H7 (cell line): Measurements from ENCODE around the gene LZTFL1. TPM values are rescaled to one million over a fixed set of nuclear protein-coding genes. Genes with fewer than 3 reads are reported as not detected.

Source experiments
- DNase-seq: peaks from one replicate; pipeline ENCODE4 v3.0.0; 2012
- H3K27me3 ChIP-seq: 2 replicates; pipeline ENCODE4 v1.6.0; 2011; ENCODE audit warnings: mild to moderate bottlenecking, low read length; ENCODE audit not compliant: control insufficient read depth, insufficient read depth
- H3K36me3 ChIP-seq: replicated peaks from 2 replicates; pipeline ENCODE4 v1.5.1; 2011; ENCODE audit warnings: low read length; ENCODE audit not compliant: control insufficient read depth, insufficient read depth
- H3K4me3 ChIP-seq: 2 replicates; pipeline ENCODE4 v1.5.1; 2011; ENCODE audit warnings: low read depth, mild to moderate bottlenecking, control low read depth, low read length, moderate library complexity; ENCODE audit not compliant: insufficient read depth
- total RNA-seq: library from RNA; depleted of rRNA; stranded (reverse); fragments of >200 nt; shearing (Covaris generic); gene quantifications from 2 replicates; pipeline ENCODE4 v1.2.3, GENCODE V29; 2014; rRNA removed

LZTFL1 gene, protein sequence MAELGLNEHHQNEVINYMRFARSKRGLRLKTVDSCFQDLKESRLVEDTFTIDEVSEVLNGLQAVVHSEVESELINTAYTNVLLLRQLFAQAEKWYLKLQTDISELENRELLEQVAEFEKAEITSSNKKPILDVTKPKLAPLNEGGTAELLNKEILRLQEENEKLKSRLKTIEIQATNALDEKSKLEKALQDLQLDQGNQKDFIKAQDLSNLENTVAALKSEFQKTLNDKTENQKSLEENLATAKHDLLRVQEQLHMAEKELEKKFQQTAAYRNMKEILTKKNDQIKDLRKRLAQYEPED
- 6.5 and 6.8 TPM in 2 replicates for total RNA-seq

DNA sequence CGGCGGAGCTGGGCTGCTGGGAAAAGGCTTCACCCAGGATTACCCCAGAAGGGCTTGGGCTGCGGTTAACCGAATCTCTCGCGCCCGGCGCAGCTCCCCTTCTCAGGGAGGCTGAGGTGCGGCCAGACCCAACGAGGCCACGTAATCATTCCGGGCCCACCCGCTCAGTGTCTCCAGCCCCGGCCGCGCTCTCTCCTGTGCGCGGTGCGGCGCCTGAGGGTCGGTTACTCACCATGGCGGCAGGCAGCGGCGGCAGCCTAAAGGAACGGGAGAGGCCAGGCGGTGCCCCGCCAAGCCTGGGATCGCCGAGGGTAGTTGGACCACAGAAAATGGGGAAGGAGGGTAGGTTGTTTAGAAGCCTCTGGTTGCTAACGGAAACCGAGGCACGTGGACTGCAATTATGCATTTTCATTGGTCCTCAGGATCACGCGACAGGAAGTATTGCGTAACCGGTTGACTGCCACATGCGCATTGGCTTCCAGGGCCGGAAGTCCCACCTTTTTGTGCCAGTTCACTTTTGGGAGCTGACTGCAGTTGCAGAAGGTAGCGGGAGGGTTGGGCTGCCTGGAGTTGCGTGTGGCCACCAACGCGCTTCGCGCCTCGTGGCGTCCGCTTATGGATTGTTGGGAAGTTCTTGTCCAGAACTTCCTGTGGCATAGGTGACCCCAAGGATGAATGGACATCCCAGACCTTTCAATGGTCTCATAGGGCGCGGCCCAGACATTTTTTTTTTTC is at the start of gene LZTFL1:
Gene LZTFL1, minus strand, starts transcription at position 363 of the 735 bp plus-strand sequence. Its CDS starts 128 bp downstream, at position 235.
- Histone ChIP-seq H3K36me3 (no peaks in the 10 kb centered on the region), H3K4me3 (peak within 1 kb of the TSS; percentile 65), H3K27me3 (peaks cover 9% of the 10 kb centered on the region; the same call in 1 of the 2 replicates)
- DNase-seq: peak; percentile 90

DNA sequence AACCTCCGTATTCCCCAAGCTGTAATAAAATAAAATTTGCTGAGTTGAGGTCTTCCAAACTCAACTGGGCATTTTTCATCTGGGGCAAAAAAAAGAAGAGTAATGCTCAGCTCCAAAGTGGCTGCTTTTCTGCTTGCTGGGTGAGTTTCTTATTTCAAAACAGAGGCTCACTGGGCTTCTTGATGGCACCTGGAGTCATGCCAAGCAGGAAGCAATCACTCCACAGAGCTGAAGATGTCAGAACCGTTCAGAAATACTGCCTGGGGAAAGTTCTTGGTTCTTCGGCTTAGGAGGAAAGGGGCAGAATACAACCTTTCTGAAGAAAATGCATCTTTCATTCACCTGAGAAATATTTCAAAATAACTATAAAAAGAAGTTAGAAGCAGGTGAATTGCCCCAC is 48.5 kb upstream of the LZTFL1 start:
- Histone ChIP-seq H3K4me3 (no peak overlapping the region), H3K27me3 (no peaks in the 10 kb centered on the region), H3K36me3 (no peaks in the 10 kb centered on the region)
- DNase-seq: no peak

DNA sequence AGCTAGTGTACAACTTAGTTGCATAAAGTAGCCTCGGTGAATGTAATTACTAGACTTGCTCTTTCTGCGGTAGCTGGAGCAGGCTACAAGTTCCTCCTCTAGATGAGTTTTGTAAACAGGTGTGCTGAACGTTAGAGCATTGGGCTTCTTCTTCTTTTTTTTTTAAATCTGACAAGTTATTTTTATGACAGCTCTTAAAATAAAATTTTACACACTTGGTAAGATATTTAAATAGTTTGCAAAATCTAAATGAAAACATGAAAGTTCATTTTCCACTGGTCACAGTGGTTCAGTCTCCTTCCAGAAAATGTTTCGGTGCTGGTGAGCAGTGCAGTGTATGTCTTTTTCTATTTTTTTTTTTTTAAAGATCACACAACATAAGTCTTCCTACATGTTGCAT is 47.4 kb upstream of the LZTFL1 start:
- H3K36me3 ChIP-seq: no peaks in the 10 kb centered on the region
- no peaks in the 10 kb centered on the region; the same call in 1 of the 2 replicates for H3K27me3 ChIP-seq
- no peak overlapping the region for H3K4me3 ChIP-seq
- DNase-seq: no peak

DNA sequence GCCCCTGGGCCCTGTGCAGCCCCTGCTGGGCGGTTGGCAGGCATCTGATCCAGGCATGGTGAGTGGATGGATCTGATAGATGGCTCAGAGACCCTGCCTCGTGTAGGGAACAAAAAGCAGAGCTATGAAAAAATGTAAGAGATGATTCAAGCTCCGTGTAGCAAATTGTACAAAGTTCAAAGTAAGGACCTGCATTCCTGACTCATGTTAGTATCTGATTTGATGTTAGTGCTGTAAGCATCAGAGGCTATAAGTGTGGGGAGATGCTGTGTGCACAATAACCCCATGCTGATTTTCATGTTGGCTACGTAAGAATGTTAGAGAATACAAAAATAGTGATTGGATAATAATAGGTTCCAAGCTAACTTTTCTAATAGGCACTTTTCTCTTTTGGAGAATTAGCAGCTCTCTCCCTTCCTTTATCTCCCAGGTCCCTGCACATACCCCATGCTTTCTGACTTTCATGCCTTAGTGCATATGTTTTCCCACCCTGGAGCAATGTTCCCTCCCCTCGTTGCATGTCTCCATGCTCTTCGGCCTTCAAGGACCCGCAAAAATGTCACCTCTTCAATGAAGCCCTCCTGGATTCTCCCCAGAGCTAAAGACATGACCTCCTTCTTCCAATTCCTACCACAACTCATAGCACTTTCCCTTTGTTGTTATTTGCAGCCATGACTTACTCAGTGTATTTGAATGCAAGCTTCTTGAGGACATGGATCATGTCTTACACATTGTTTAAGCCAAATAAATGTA is 46.0 kb upstream of the LZTFL1 start:
- peaks cover 3% of the 10 kb centered on the region; the same call in 1 of the 2 replicates for H3K27me3 ChIP-seq
- no peak overlapping the region for H3K4me3 ChIP-seq
- no peak for DNase-seq

DNA sequence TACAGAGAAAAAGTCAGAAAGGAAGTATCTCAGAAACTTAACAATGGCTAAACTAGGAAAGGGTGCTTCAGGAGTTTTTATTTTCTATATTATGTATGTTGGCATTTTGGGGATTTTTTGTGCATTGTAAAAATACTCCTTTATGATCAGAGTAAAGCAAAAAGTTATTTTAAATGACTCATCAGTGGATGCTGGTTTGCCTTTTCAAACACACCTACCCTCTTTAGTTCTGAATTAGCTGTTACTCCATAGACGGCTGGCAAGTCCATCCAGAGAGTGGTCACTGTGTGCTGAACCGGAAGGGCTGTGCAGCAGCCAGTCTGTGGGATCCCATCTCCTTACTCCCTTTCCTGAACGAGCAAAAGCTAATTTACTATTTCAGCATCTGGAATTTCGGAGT is 45.4 kb upstream of the LZTFL1 start:
- DNase-seq: no peak
- Histone ChIP-seq H3K27me3 (peaks cover 3% of the 10 kb centered on the region; the same call in 1 of the 2 replicates), H3K36me3 (no peaks in the 10 kb centered on the region), H3K4me3 (no peak overlapping the region)

More for the DNA sequence above, 46.0 kb upstream of the LZTFL1 start:
- H3K36me3 ChIP-seq: no peaks in the 10 kb centered on the region

DNA sequence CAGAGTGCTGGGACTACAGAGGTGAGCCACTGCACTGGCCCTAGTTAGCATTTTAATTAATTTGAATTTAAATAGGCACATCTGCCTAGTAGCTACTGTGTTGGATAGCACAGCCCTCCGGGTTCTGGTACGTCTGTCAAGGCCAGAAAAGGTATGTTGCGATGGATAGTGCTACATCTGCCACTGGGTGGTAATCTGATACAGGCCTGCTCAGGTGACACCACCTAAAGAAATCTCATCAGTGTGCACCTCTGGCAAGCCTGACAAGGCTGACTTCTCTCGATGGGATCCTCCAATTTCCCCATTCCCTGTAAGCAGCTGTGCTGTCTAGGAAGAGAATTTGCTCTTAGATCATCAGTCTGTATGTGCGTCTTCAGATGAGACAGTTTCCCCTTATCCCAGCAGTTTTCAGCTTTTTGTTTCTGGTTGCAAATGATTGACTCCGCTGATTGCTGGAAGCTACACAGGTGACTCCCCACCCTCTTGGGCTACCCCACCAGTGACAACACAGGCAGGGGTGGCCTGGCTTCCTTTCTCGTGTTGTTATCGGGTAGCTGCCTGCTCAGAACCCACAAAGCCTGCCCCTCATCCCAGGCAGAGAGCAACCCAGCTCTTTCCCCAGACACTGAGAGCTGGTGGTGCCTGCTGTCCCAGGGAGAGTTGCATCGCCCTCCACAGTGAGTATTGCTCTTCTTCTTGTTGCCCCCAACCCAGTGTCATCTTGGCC is 44.2 kb upstream of the LZTFL1 start, which contains the start of gene CCR9:
Gene CCR9, plus strand, starts transcription at position 565 of the 727 bp plus-strand sequence. CDS start 8,391 bp downstream, outside the sequence.
- DNase-seq: no peak
- no peaks in the 10 kb centered on the region for H3K36me3 ChIP-seq

DNA sequence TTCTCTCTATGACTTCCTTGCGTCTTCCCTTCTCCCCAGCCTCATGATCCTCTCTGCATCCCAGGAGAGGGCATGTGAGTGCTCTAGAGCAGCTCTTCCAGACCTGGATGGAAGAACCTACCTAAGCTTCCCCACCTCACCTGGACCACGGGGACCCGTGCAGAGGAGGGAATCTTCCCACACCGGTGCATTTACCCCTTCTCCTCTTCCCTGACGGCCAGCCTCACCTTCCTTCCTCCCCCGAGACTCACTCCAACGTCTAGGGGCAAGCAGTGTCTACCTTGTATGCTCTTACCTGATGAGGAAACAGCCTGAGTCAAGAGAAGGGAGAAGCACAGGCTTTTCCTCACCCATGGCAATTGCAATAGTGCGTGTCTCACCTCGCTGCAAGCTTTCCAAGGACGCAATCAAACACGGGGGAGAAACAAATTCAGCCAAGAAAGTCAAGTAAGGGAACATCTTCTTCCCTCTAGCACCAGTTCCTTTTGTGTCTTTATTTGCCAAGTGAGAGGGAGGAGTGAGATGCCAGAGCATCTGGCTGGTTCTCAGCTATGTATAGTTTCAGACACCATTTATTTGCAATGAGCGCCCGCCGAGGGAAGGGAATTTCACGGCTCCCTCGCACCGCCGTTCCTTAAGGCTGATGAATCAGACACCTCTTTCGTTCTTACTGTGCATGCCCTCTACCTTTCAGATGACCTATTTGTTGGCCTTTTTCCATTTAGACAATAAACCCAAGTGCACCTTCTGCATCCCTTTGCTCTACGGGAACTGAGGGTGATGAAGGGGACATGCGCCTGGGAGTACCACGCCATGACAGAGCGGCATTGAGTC is 42.7 kb upstream of the LZTFL1 start:
- H3K36me3 ChIP-seq: no peaks in the 10 kb centered on the region
- H3K27me3 ChIP-seq: peaks cover 3% of the 10 kb centered on the region; the same call in 1 of the 2 replicates
- no peak for DNase-seq
- H3K4me3 ChIP-seq: no peak overlapping the region

More for the DNA sequence above, 44.2 kb upstream of the LZTFL1 start, which contains the start of gene CCR9:
- Histone ChIP-seq H3K4me3 (no peak within 1 kb of the TSS), H3K27me3 (peaks cover 3% of the 10 kb centered on the region; the same call in 1 of the 2 replicates)

DNA sequence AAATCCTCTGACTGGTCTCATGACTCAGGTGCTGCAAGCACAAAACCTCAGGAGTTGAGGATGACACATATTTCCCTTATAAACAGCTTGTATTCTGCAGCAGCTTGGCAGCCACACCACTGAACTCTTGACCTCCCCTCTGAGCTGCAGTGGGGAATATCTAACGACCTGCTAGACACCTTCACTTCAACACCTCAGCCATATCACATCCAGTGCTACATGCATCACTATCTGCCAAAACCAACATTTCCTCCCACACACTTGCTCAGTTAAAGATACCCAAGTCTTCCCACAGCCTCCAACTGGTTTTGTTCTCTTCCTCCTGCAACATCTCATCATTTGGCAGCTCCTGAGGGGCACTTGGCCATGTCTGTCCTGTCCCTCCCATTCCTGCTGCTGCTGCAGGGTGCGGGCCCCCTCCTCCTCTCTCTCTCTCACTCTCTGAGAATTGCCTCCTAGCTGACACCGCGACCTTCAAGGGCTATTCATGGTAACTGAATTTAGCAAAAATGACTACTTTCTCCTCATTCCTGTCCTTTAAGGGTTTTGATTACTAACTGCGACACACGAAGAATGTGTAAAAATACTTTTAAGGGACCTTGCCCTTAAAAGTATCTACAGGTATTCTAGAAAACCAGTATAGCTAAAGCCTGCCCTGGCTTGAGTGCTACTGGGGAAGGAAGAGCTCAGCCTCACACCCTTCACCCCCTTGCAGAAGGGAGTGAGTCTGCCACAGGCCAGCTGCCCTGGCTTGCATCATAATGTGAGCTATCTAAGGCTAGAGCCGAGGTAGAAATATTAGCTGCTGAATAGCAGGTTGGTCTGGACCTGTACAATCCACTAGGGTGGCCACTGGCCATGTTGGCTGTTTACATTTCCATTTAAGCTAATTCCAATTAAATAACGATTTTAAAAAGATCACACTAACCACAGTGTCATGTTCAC is 39.4 kb upstream of the LZTFL1 start:
- H3K27me3 ChIP-seq: peaks cover 3% of the 10 kb centered on the region; the same call in 1 of the 2 replicates
- H3K4me3 ChIP-seq: no peak overlapping the region
- no peak for DNase-seq
- no peaks in the 10 kb centered on the region for H3K36me3 ChIP-seq

DNA sequence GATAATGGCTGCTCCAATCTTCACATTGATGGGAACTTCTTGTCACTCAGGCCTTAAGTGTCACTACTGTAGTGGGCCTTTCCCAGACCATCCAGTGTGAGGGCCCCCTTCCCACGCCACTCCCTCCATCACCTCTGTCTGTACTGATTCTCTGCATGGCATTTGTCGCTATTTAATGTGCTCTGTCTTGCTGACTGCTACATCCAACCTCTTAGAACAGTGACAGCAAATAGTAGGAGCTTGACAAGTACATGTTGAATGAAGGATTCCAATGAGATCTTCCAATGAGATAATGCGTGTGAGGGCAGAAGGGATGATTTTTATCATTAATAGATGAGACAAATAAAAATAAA is 38.8 kb upstream of the LZTFL1 start:
- peaks cover 3% of the 10 kb centered on the region; the same call in 1 of the 2 replicates for H3K27me3 ChIP-seq
- DNase-seq: no peak
- no peaks in the 10 kb centered on the region for H3K36me3 ChIP-seq
- no peak overlapping the region for H3K4me3 ChIP-seq

DNA sequence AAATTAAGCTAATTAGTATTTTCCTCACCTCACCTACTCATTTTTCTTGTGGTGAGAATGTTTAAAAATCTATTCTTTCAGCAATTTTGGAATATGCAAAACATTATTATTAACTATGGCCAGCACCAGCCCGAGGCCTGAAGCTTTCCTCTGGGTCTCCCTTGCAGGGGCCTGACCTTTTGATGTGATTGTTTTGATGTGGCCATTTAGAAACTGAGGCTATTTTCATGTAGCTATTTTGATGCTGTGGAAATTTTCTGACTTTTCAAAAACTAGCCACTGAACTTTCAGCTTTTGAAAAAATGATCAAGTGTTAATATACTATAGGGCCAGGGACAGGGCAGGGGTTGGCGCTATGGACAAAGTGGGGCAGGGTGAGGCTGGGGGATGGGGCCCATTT is 36.2 kb upstream of the LZTFL1 start:
- H3K36me3 ChIP-seq: no peaks in the 10 kb centered on the region
- H3K4me3 ChIP-seq: no peak overlapping the region
- no peak for DNase-seq
- H3K27me3 ChIP-seq: no peaks in the 10 kb centered on the region

DNA sequence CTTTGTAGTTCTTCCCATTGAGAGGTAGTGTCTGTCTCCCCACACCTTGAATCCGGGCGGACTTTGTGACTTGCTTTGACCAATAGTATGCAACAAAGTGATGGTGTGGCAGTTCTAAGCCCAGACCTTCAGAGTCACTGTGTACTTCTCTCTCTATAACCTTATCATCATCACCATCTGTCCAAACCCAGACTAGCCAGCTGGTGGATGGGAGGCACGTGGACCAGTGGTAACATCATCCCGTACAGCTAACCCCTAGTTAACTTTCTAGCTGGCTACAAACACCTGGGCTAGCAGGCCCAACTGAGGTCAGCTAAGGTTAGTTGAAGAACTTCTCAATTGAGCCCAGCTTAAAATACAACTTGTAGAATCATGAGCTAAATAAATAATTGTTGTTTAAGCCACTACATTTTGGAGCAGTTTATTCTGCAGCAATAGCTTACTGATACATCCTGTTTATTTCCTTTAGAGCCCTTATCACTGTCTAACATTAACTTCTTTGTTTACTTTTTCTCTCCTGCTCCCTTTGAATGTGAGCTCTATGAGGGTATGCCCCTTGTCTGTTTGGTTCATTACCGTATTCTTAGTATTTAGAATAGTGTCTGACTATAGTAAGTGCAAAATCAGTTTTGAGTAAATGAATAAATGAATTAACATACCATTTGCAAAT is 32.9 kb upstream of the LZTFL1 start:
- no peak for DNase-seq
- Histone ChIP-seq H3K27me3 (no peaks in the 10 kb centered on the region), H3K36me3 (no peaks in the 10 kb centered on the region), H3K4me3 (no peak overlapping the region)

DNA sequence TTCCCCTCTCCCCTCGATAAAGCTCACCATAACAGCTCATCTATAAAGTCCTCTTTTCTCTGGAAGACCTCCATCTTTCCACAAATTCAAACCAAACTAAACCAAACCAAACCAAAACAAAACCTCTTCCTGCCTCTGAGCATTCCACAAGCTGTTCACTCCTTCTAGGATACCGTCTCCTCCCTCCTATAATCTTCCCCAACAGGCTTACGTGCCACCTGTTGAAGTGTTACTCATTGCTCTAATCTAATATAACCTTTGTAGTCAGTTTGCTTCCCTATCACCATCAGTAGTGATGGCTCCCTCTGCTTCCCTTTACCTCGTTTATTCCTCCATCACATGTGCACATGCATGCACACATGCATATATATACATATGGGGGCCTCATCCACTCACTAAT is 31.7 kb upstream of the LZTFL1 start:
- DNase-seq: no peak
- Histone ChIP-seq H3K4me3 (no peak overlapping the region), H3K27me3 (no peaks in the 10 kb centered on the region), H3K36me3 (no peaks in the 10 kb centered on the region)
